K562 (cell line): ENCODE data around the gene ZNF71. TPM values are rescaled to one million over a fixed set of nuclear protein-coding genes. Genes with fewer than 3 reads are reported as not detected.

Experiments
- FOXJ3 ChIP-seq: sonication (generic); formaldehyde crosslinking; IDR thresholded peaks from 2 replicates; pipeline ENCODE4 v1.4.0; 2020; ENCODE audit warnings: mild to moderate bottlenecking, missing genetic modification reagents
- HDAC1 ChIP-seq, 2 experiments: fragments of 450-650 bp; IDR thresholded peaks; 2 replicates each; pipeline ENCODE4 v1.6.1; 2016 to 2017; ENCODE audit warnings: inconsistent platforms in 1 of 2, mild to moderate bottlenecking in 1 of 2, moderate library complexity in 1 of 2
- L3MBTL2 ChIP-seq: fragments of 450-650 bp; IDR thresholded peaks from 2 replicates; pipeline ENCODE4 v1.6.1; 2016; ENCODE audit warnings: mild to moderate bottlenecking, moderate library complexity
- NR4A1 ChIP-seq, 2 experiments: fragments of 250-450 bp in 1 of 2; fragments of 450-650 bp in 1 of 2; sonication (Bioruptor Pico) in 1 of 2; IDR thresholded peaks; 2 replicates each; pipeline versions ENCODE4 v1.4.0 to v1.6.1; 2016 to 2020; ENCODE audit warnings: mild to moderate bottlenecking in 2 of 2, missing compliant biosample characterization in 1 of 2, missing genetic modification characterization in 1 of 2, moderate library complexity in 1 of 2
- POLR2AphosphoS5 ChIP-seq: IDR thresholded peaks from 2 replicates; pipeline ENCODE4 v1.6.1; 2011; ENCODE audit warnings: mild to moderate bottlenecking, low read depth, low read length, moderate library complexity; ENCODE audit not compliant: control insufficient read depth, insufficient read depth
- TEAD1 ChIP-seq, 2 experiments: fragments of 450-650 bp in 1 of 2; sonication (generic) in 1 of 2; formaldehyde crosslinking; IDR thresholded peaks; 2 replicates each; pipeline versions ENCODE4 v1.4.0 to v1.8.0; 2020 to 2022; ENCODE audit warnings: mild to moderate bottlenecking in 2 of 2, missing genetic modification reagents in 1 of 2
- ZBTB11 ChIP-seq, 3 experiments: fragments of 200-800 bp in 1 of 3; fragments of 250-450 bp in 1 of 3; fragments of 450-650 bp in 1 of 3; sonication (Bioruptor Pico) in 1 of 3; sonication (Bioruptor generic) in 1 of 3; formaldehyde crosslinking in 1 of 3; IDR thresholded peaks; 2 replicates each; pipeline versions ENCODE4 v1.6.1 to v1.8.0; 2016 to 2022; ENCODE audit warnings: mild to moderate bottlenecking in 2 of 3, missing genetic modification characterization in 2 of 3, missing compliant biosample characterization in 1 of 3, moderate library complexity in 1 of 3
- ZBTB43 ChIP-seq: sonication (generic); formaldehyde crosslinking; IDR thresholded peaks from 2 replicates; pipeline ENCODE4 v1.8.0; 2023; ENCODE audit warnings: mild to moderate bottlenecking, missing genetic modification reagents
- ZFP30 ChIP-seq: fragments of 250-450 bp; sonication (Bioruptor Pico); IDR thresholded peaks from 2 replicates; pipeline ENCODE4 v1.8.0; 2022; ENCODE audit warnings: moderate library complexity, mild to moderate bottlenecking, inconsistent platforms, borderline replicate concordance
- polyA plus RNA-seq, 8 experiments: library from polyadenylated mRNA; depleted of rRNA in 4 of 8; stranded (reverse) in 5 of 8; unstranded in 3 of 8; fragments of >200 nt; fragmentation: Nextera tagmentation in 2 of 8; fragmentation: Illumina TruSeq in 1 of 8; extraction: Ambion mirVana in 2 of 8; extraction: Trizol in 1 of 8; gene quantifications; 2 replicates each; pipeline versions ENCODE4 v1.2.1 to v1.2.3, GENCODE V29; 2011 to 2014; ENCODE audit warnings: inconsistent platforms in 1 of 8, missing spikeins in 1 of 8
- total RNA-seq, 7 experiments: library from RNA; depleted of rRNA in 6 of 7; stranded (reverse); fragments of >200 nt in 6 of 7; fragmentation: Illumina TruSeq in 2 of 7; extraction: Trizol in 2 of 7; gene quantifications; 2 replicates each; pipeline versions ENCODE4 v1.2.1 to v1.2.3, GENCODE V29; 2011 to 2021; ENCODE audit warnings: low replicate concordance in 1 of 7

The ZNF71 gene
- total and polyA plus RNA-seq, 9 of the 15 experiments (the other 6 are each of a cell fraction or from before 2014, with no cell fraction given): 0.04 to 0.13 (median 0.06) TPM; not detected in 4

GRCh38 chr19:56639217-56639616 is 44.1 kb downstream of the ZNF71 start (continued):
- TF ChIP-seq ZBTB11 (CRISPR knock-in tag; IDR thresholded peaks at IDR 0.05) (no peak), HDAC1 (IDR thresholded peaks at IDR 0.05) (no peak), L3MBTL2 (no peak), ZFP30 (CRISPR knock-in tag) (no peak), NR4A1 (CRISPR knock-in tag; IDR thresholded peaks at IDR 0.05) (no peak), NR4A1 (tag; IDR thresholded peaks at IDR 0.05) (no peak), ZBTB43 (CRISPR knock-in tag) (no peak), POLR2AphosphoS5 (no peak), TEAD1 (CRISPR knock-in tag; IDR thresholded peaks at IDR 0.05) (no peak), FOXJ3 (CRISPR knock-in tag) (no peak)
